H1 (cell line): ENCODE data around the gene SENP6.

ENCODE experiments used
- BRCA1 ChIP-seq: IDR thresholded peaks from 2 replicates; pipeline ENCODE4 v1.6.1; 2012; ENCODE audit warnings: low read depth, low read length, improper control_type of control experiment
- CHD2 ChIP-seq: IDR thresholded peaks from 2 replicates; pipeline ENCODE4 v1.6.1; 2012; ENCODE audit warnings: low read length, improper control_type of control experiment
- EP300 ChIP-seq, 2 experiments: IDR thresholded peaks; 1 replicate in 1 of 2; 2 replicates in 1 of 2; pipeline ENCODE4 v1.6.1; 2011 to 2012; ENCODE audit warnings: low read depth in 2 of 2, low read length in 2 of 2, mild to moderate bottlenecking in 2 of 2, borderline replicate concordance in 1 of 2, inconsistent platforms in 1 of 2, moderate library complexity in 1 of 2
- EZH2 ChIP-seq: fragments of 200-600 bp; sonication (generic); IDR thresholded peaks from 2 replicates; pipeline ENCODE4 v1.7.1; 2012; ENCODE audit warnings: low read depth, mild to moderate bottlenecking, moderate library complexity, low read length, inconsistent platforms; ENCODE audit not compliant: severe bottlenecking
- FOSL1 ChIP-seq: IDR thresholded peaks from 2 replicates; pipeline ENCODE4 v1.6.1; 2011; ENCODE audit warnings: mild to moderate bottlenecking, low read depth, low read length, moderate library complexity; ENCODE audit not compliant: insufficient read depth
- GABPA ChIP-seq: IDR thresholded peaks from 2 replicates; pipeline ENCODE4 v1.6.1; 2011; ENCODE audit warnings: mild to moderate bottlenecking, low read length, moderate library complexity, borderline replicate concordance; ENCODE audit not compliant: insufficient read depth
- JUND ChIP-seq: IDR thresholded peaks from 2 replicates; pipeline ENCODE4 v1.6.1; 2011; ENCODE audit warnings: mild to moderate bottlenecking, improper control_type of control experiment, low read length
- ZNF274 ChIP-seq: IDR thresholded peaks from 2 replicates; pipeline ENCODE4 v1.7.0; 2012; ENCODE audit warnings: low read length, borderline replicate concordance; ENCODE audit errors: extremely low read depth
- TF ChIP-seq, protein P1 (sequence below), 3 experiments: IDR thresholded peaks; 1 replicate in 2 of 3; 2 replicates in 1 of 3; pipeline versions ENCODE4 v1.5.1 to v1.6.1; 2011; ENCODE audit warnings: low read length in 3 of 3, mild to moderate bottlenecking in 3 of 3, inconsistent platforms in 2 of 3, low read depth in 1 of 3, moderate library complexity in 1 of 3; ENCODE audit not compliant: insufficient read depth in 1 of 3; ENCODE audit errors: control extremely low read depth in 1 of 3
- TF ChIP-seq, protein P2 (sequence below): IDR thresholded peaks from 2 replicates; pipeline ENCODE4 v1.6.1; 2012; ENCODE audit warnings: inconsistent platforms

DNA sequence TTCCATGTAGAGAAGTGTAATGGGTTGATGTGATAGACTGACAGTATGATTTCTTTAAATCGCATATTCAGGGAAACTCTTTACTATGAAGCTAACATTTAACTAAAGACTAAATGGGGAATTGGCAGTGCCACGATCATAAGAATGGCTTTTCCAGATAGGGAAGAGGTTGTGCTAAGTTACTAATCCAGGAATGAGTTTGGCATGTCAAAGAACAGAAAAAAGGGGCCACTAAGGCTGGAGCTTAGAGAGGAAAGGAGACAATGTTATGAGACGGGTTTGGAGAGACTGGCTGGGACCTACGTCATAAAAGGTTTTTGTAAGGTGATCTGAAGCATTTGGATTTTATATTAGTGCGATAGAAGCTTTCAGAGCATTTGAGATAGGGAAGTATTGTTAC, 40.6 kb downstream of the SENP6 start:
- TF ChIP-seq CHD2 (no peak), GABPA (no peak), ZNF274 (no peak), BRCA1 (no peak), EZH2 (no peak), EP300 (IDR thresholded peaks at IDR 0.05; ENCODE audit: borderline replicate concordance in 1 of 2, low read depth in 2 of 2, low read length in 2 of 2) (no peak), FOSL1 (no peak), JUND (no peak)
- TF ChIP-seq, protein P1, sequence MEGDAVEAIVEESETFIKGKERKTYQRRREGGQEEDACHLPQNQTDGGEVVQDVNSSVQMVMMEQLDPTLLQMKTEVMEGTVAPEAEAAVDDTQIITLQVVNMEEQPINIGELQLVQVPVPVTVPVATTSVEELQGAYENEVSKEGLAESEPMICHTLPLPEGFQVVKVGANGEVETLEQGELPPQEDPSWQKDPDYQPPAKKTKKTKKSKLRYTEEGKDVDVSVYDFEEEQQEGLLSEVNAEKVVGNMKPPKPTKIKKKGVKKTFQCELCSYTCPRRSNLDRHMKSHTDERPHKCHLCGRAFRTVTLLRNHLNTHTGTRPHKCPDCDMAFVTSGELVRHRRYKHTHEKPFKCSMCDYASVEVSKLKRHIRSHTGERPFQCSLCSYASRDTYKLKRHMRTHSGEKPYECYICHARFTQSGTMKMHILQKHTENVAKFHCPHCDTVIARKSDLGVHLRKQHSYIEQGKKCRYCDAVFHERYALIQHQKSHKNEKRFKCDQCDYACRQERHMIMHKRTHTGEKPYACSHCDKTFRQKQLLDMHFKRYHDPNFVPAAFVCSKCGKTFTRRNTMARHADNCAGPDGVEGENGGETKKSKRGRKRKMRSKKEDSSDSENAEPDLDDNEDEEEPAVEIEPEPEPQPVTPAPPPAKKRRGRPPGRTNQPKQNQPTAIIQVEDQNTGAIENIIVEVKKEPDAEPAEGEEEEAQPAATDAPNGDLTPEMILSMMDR (IDR thresholded peaks at IDR 0.05; ENCODE audit: control extremely low read depth in 1 of 3, insufficient read depth in 1 of 3, low read depth in 1 of 3, low read length in 3 of 3) = no peak
- TF ChIP-seq, protein P2, sequence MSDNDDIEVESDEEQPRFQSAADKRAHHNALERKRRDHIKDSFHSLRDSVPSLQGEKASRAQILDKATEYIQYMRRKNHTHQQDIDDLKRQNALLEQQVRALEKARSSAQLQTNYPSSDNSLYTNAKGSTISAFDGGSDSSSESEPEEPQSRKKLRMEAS = no peak
